Panc1 (cell line): ENCODE results near the gene ELL2. TPM values are rescaled to one million over a fixed set of nuclear protein-coding genes. Genes with fewer than 3 reads are reported as not detected.

ENCODE experiments used
- ATAC-seq: fragments of 200-7000 bp; cut with Tn5 transposase; 2 replicates; pipeline ENCODE4 v1.9.1; 2020; ENCODE audit warnings: mild to moderate bottlenecking, moderate library complexity
- BruUV-seq: library from RNA; stranded (reverse); fragments of 400-500 nt; replicated peaks from 2 replicates; lab custom pipeline; 2021; lab: Mats Ljungman, UMichigan
- CTCF ChIA-PET: fragments of 300-600 bp; sonication (Branson Sonifier 250); formaldehyde crosslinking; loops from one replicate; lab custom pipeline; 2022; ENCODE audit warnings: antibody characterized with exemption; lab: Charles Lee
- POLR2A ChIA-PET: fragments of 300-600 bp; sonication (Branson Sonifier 250); formaldehyde crosslinking; loops from one replicate; lab custom pipeline; 2022; ENCODE audit warnings: antibody characterized with exemption; lab: Charles Lee
- DNase-seq: peaks from one replicate; pipeline ENCODE4 v3.0.0-alpha.2; 2010; ENCODE audit warnings: low read depth, low spot score
- H3K27ac ChIP-seq: 2 replicates; pipeline ENCODE4 v1.5.1; 2011; ENCODE audit warnings: mild to moderate bottlenecking, low read length, inconsistent platforms
- H3K27me3 ChIP-seq: fragments of 200-500 bp; sonication (Bioruptor generic); 2 replicates; pipeline ENCODE4 v1.6.0; 2014; ENCODE audit warnings: low read length, inconsistent platforms; ENCODE audit not compliant: control insufficient read depth, insufficient read depth
- H3K36me3 ChIP-seq: fragments of 200-500 bp; sonication (Bioruptor generic); 2 replicates; pipeline ENCODE4 v1.5.1; 2014; ENCODE audit warnings: inconsistent platforms, mild to moderate bottlenecking, low read length, moderate library complexity; ENCODE audit not compliant: control insufficient read depth, insufficient read depth
- H3K4me1 ChIP-seq: 2 replicates; pipeline ENCODE4 v1.5.1; 2011; ENCODE audit warnings: inconsistent platforms, mild to moderate bottlenecking, low read length, moderate library complexity; ENCODE audit not compliant: control insufficient read depth, insufficient read depth
- H3K4me3 ChIP-seq, 2 experiments: 2 replicates each; pipeline ENCODE4 v1.5.1; 2011 to 2012; ENCODE audit warnings: low read depth in 2 of 2, low read length in 2 of 2, mild to moderate bottlenecking in 2 of 2, inconsistent platforms in 1 of 2, moderate library complexity in 1 of 2
- H3K9me3 ChIP-seq: fragments of 200-500 bp; sonication (Bioruptor generic); 2 replicates; pipeline ENCODE4 v1.5.1; 2014; ENCODE audit warnings: low read depth, mild to moderate bottlenecking, inconsistent platforms, low read length, moderate library complexity; ENCODE audit not compliant: control insufficient read depth, insufficient read depth
- CTCF ChIP-seq: fragments of 450-650 bp; IDR thresholded peaks from 2 replicates; pipeline ENCODE4 v1.5.1; 2017; ENCODE audit warnings: mild to moderate bottlenecking
- POLR2AphosphoS5 ChIP-seq: IDR thresholded peaks from 2 replicates; pipeline ENCODE4 v1.6.1; 2012; ENCODE audit warnings: mild to moderate bottlenecking, low read depth, low read length, moderate library complexity
- REST ChIP-seq, 2 experiments: IDR thresholded peaks; 2 replicates each; pipeline ENCODE4 v1.6.1; 2011 to 2012; ENCODE audit warnings: low read depth in 2 of 2, control low read depth in 1 of 2, low read length in 1 of 2, mild to moderate bottlenecking in 1 of 2, moderate library complexity in 1 of 2; ENCODE audit not compliant: insufficient read depth in 1 of 2
- SIN3A ChIP-seq: IDR thresholded peaks from 2 replicates; pipeline ENCODE4 v1.6.1; 2012; ENCODE audit warnings: low read depth, mild to moderate bottlenecking, low read length, moderate library complexity, borderline replicate concordance; ENCODE audit not compliant: insufficient read depth
- TCF7L2 ChIP-seq: IDR thresholded peaks from 2 replicates; pipeline ENCODE4 v1.6.1; 2011; ENCODE audit warnings: mild to moderate bottlenecking, low read depth, low read length, inconsistent platforms
- in situ Hi-C: cut with HindIII; loops from 2 replicates; pipeline ENCODE4 v1.10.0; 2016; ENCODE audit warnings: low sequenced_read_pairs, low pct_unique_long_range_greater_than_20kb
- intact Hi-C: fragments of 100-400 bp; cut with micrococcal nuclease; formaldehyde crosslinking; loops from one replicate; pipeline ENCODE4 v1.10.0; 2022; ENCODE audit not compliant: unreplicated experiment
- total RNA-seq: library from RNA; stranded (reverse); gene quantifications from one replicate; pipeline ENCODE4 v1.2.1, GENCODE V29; 2021; ENCODE audit not compliant: unreplicated experiment

ELL2 gene
- total RNA-seq, 1 experiment from 2014 or later = 68.5 TPM

GRCh38 chr5:95880081-95880926, 81.3 kb downstream of the ELL2 start:
- ATAC-seq (no peak), DNase-seq (no peak)
- intact Hi-C loops = no loop called here
- TF ChIP-seq REST (IDR thresholded peaks at IDR 0.05; ENCODE audit: insufficient read depth in 1 of 2, low read depth in 2 of 2, low read length in 1 of 2) = no peak
- TF ChIP-seq CTCF = no peak
- no peak for TF ChIP-seq TCF7L2
- no peak for TF ChIP-seq POLR2AphosphoS5
- TF ChIP-seq SIN3A = no peak
- H3K9me3 ChIP-seq = no peaks in the 10 kb centered on the region
- no peak overlapping the region for H3K27ac ChIP-seq
- H3K27me3 ChIP-seq = no peaks in the 10 kb centered on the region
- ChIA-PET POLR2A (interaction anchor here (0.6 kb wide), 1 partner anchor 307 kb away, joined by 3 read pairs; no protein-coding TSS in a partner anchor), CTCF (no interaction called here)
- in situ Hi-C loops = no loop called here
- no peaks in the 10 kb centered on the region for H3K36me3 ChIP-seq
- H3K4me3 ChIP-seq = no peak overlapping the region
- BruUV-seq = no TSS peak
- no peaks in the 10 kb centered on the region; the same call in 1 of the 2 replicates for H3K4me1 ChIP-seq

GRCh38 chr5:95879661-95880060, 82.0 kb downstream of the ELL2 start:
- ChIA-PET CTCF (no interaction called here), POLR2A (interaction anchor here (0.7 kb wide), 1 partner anchor 57 kb away, joined by 5 read pairs; no protein-coding TSS in a partner anchor)
- intact Hi-C loops = no loop called here
- in situ Hi-C loops = no loop called here
- H3K9me3 ChIP-seq = no peaks in the 10 kb centered on the region
- ATAC-seq = no peak
- no peak overlapping the region for H3K4me3 ChIP-seq
- no peak for DNase-seq
- no peak overlapping the region for H3K27ac ChIP-seq
- no peak for TF ChIP-seq TCF7L2
- H3K27me3 ChIP-seq = no peaks in the 10 kb centered on the region
- no peaks in the 10 kb centered on the region; the same call in 1 of the 2 replicates for H3K4me1 ChIP-seq
- no peaks in the 10 kb centered on the region for H3K36me3 ChIP-seq
- BruUV-seq = no TSS peak
